ENCODE data around the gene HIBCH. TPM values are rescaled to one million over a fixed set of nuclear protein-coding genes. Genes with fewer than 3 reads are reported as not detected.

The HIBCH gene
- total and polyA plus RNA-seq, 2 of the 13 experiments (the other 11 are each of a cell fraction or from before 2014, with no cell fraction given) = 18.8 to 49.5 TPM

GRCh38 chr2:190261851-190262250, 57.8 kb downstream of the HIBCH start (continued):
- TF ChIP-seq ZNF501 (CRISPR knock-in tag; IDR thresholded peaks at IDR 0.05) = no peak
- no peak for TF ChIP-seq ZSCAN22 (CRISPR knock-in tag; IDR thresholded peaks at IDR 0.05)
- no peak for TF ChIP-seq ZNF274 (CRISPR knock-in tag; IDR thresholded peaks at IDR 0.05)

GRCh38 chr2:190256087-190256486, 63.5 kb downstream of the HIBCH start:
- CTCF ChIA-PET (ENCODE audit: low intra/inter-chr PET ratio, low total read pairs) = no interaction called here
- in situ Hi-C loops (cut with HindIII; ENCODE audit: extremely low pct_ligation_motif_present, low pct_unique_long_range_greater_than_20kb) (no loop called here), intact Hi-C loops (cut with micrococcal nuclease; ENCODE audit: unreplicated experiment) (no loop called here)
- H4K20me1 ChIP-seq (ENCODE audit: insufficient read depth, low read length) = no peaks in the 10 kb centered on the region
- DNase-seq (ENCODE audit: low spot score) (no peak), ATAC-seq (no peak), FAIRE-seq (no peak)
- no peak overlapping the region for H2AFZ ChIP-seq (ENCODE audit: low read length)
- H3K4me1 ChIP-seq (ENCODE audit: insufficient read depth, low read length) = no peaks in the 10 kb centered on the region
- no peaks in the 10 kb centered on the region for H3K9me3 ChIP-seq (ENCODE audit: low read length)
- BruUV-seq (replicated peaks) = no TSS peak
- H3K4me3 ChIP-seq (replicated peaks in 1 of 3; ENCODE audit: insufficient read depth in 1 of 3, low read depth in 2 of 3, low read length in 3 of 3) = no peak overlapping the region
- no peak overlapping the region for H3K9ac ChIP-seq (ENCODE audit: insufficient read depth, low read depth, low read length)
- no peak overlapping the region for H3K4me2 ChIP-seq (ENCODE audit: low read depth, low read length)
- POLR2A ChIA-PET = no interaction called here
- no peak overlapping the region for H3K27ac ChIP-seq (ENCODE audit: extremely low read length, insufficient read depth, low read length)
- H3K79me2 ChIP-seq (ENCODE audit: insufficient read depth, low read length) = no peaks in the 10 kb centered on the region
- 99% methylated on average over 3 of the region's 3 CpGs for WGBS (ENCODE audit: low lambda C conversion rate)
- H3K36me3 ChIP-seq (replicated peaks in 1 of 2; ENCODE audit: control insufficient read depth in 1 of 2, insufficient read depth in 2 of 2, low read length in 2 of 2) = peaks cover 13 to 50% of the 10 kb centered on the region in 2 experiments
- no peaks in the 10 kb centered on the region for H3K27me3 ChIP-seq (ENCODE audit: control insufficient read depth in 1 of 2, insufficient read depth in 2 of 2, low read length in 2 of 2)
- TF ChIP-seq ZNF570 (CRISPR knock-in tag; IDR thresholded peaks at IDR 0.05; ENCODE audit: borderline replicate concordance) (no peak), ZNF607 (CRISPR knock-in tag; IDR thresholded peaks at IDR 0.05; ENCODE audit: borderline replicate concordance) (no peak), ZFX (CRISPR knock-in tag; IDR thresholded peaks at IDR 0.05; ENCODE audit: low read depth) (no peak), KDM6A (CRISPR knock-in tag; IDR thresholded peaks at IDR 0.05; ENCODE audit: low read depth) (no peak), ZNF292 (CRISPR knock-in tag; IDR thresholded peaks at IDR 0.05; ENCODE audit: borderline replicate concordance, low read depth) (no peak), ZNF543 (CRISPR knock-in tag; IDR thresholded peaks at IDR 0.05) (no peak), ZNF382 (CRISPR knock-in tag; IDR thresholded peaks at IDR 0.05; ENCODE audit: borderline replicate concordance) (no peak)
- TF ChIP-seq, protein P1, sequence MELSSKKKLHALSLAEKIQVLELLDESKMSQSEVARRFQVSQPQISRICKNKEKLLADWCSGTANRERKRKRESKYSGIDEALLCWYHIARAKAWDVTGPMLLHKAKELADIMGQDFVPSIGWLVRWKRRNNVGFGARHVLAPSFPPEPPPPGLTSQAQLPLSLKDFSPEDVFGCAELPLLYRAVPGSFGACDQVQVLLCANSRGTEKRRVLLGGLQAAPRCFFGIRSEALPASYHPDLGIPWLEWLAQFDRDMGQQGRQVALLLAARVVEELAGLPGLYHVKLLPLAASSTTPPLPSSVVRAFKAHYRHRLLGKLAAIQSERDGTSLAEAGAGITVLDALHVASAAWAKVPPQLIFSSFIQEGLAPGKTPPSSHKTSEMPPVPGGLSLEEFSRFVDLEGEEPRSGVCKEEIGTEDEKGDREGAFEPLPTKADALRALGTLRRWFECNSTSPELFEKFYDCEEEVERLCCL (CRISPR knock-in tag; IDR thresholded peaks at IDR 0.05; ENCODE audit: borderline replicate concordance) = no peak
